GM12878 (cell line): ENCODE measurements around the gene SUSD6. TPM values are rescaled to one million over a fixed set of nuclear protein-coding genes. Genes with fewer than 3 reads are reported as not detected.
A peak's percentile ranks its signal among the peaks of the same experiment; 100 is the strongest.

Source experiments
- ATAC-seq: fragments of 200-7000 bp; cut with Tn5 transposase; 3 replicates; pipeline ENCODE4 v1.9.1; 2020; ENCODE audit warnings: mild to moderate bottlenecking, moderate library complexity
- BruUV-seq: library from RNA; stranded (reverse); fragments of 400-500 nt; replicated peaks from 2 replicates; lab custom pipeline; 2021; lab: Mats Ljungman, UMichigan
- CTCF ChIA-PET: fragments of 300-600 bp; sonication (Branson Sonifier 250); formaldehyde crosslinking; extraction: SDS; loops from one replicate; lab custom pipeline; 2021; ENCODE audit warnings: inconsistent platforms; lab: Yijun Ruan, JAX
- POLR2A ChIA-PET: fragments of 350-600 bp; formaldehyde crosslinking; extraction: SDS; loops from one replicate; lab custom pipeline; 2021; ENCODE audit warnings: inconsistent platforms; lab: Charles Lee
- RAD21 ChIA-PET: fragments of 300-600 bp; sonication (Branson Sonifier 250); formaldehyde crosslinking; loops from one replicate; lab custom pipeline; 2023; ENCODE audit warnings: antibody characterized with exemption; ENCODE audit not compliant: unreplicated experiment; lab: Charles Lee
- SMC1A ChIA-PET: fragments of 300-600 bp; sonication (Branson Sonifier 250); formaldehyde crosslinking; loops from one replicate; lab custom pipeline; 2023; ENCODE audit not compliant: unreplicated experiment, uncharacterized antibody; lab: Charles Lee
- DNase-seq: peaks from one replicate; pipeline ENCODE4 v3.0.0-alpha.2; 2011; ENCODE audit warnings: low read depth, low spot score
- FAIRE-seq: peaks from 3 replicates; lab custom pipeline; 2011; peaks lifted over from hg19 to GRCh38; lab: Jason Lieb, UNC
- H2AFZ ChIP-seq: 2 replicates; pipeline ENCODE4 v1.6.0; 2011; ENCODE audit warnings: low read depth, low read length, control low read depth; ENCODE audit not compliant: control insufficient read depth
- H3K27ac ChIP-seq: 2 replicates; pipeline ENCODE4 v1.5.1; 2011; ENCODE audit warnings: control low read depth; ENCODE audit not compliant: control insufficient read depth, insufficient read depth
- H3K27me3 ChIP-seq, 2 experiments: replicated peaks in 1 of 2; 2 replicates each; pipeline versions ENCODE4 v1.6.0 to v1.6.1; 2011; ENCODE audit warnings: low read length in 1 of 2; ENCODE audit not compliant: control insufficient read depth in 2 of 2, insufficient read depth in 2 of 2
- H3K36me3 ChIP-seq, 2 experiments: 2 replicates each; pipeline ENCODE4 v1.5.1; 2011; ENCODE audit warnings: low read length in 1 of 2; ENCODE audit not compliant: control insufficient read depth in 2 of 2, insufficient read depth in 2 of 2
- H3K4me1 ChIP-seq: 2 replicates; pipeline ENCODE4 v1.6.1; 2011; ENCODE audit warnings: mild to moderate bottlenecking, low read length, moderate library complexity, mixed read lengths; ENCODE audit not compliant: control insufficient read depth, insufficient read depth
- H3K4me2 ChIP-seq: 2 replicates; pipeline ENCODE4 v1.6.0; 2011; ENCODE audit warnings: control low read depth; ENCODE audit not compliant: control insufficient read depth, insufficient read depth
- H3K4me3 ChIP-seq: fragments of 200-600 bp; sonication (generic); 2 replicates; pipeline ENCODE4 v1.5.1; 2016
- H3K79me2 ChIP-seq: 2 replicates; pipeline ENCODE4 v1.6.0; 2011; ENCODE audit warnings: low read length; ENCODE audit not compliant: control insufficient read depth, insufficient read depth
- H3K9ac ChIP-seq: 2 replicates; pipeline ENCODE4 v1.8.0; 2011; ENCODE audit warnings: low read length, control low read depth, mixed read lengths; ENCODE audit not compliant: control insufficient read depth, insufficient read depth
- H3K9me3 ChIP-seq: replicated peaks from 3 replicates; pipeline ENCODE4 v1.5.1; 2011; ENCODE audit warnings: mild to moderate bottlenecking, low read length; ENCODE audit not compliant: control insufficient read depth, insufficient read depth
- H4K20me1 ChIP-seq: 2 replicates; pipeline ENCODE4 v1.6.0; 2011; ENCODE audit not compliant: control insufficient read depth, insufficient read depth
- DPF2 ChIP-seq: fragments of 450-650 bp; IDR thresholded peaks from 2 replicates; pipeline ENCODE4 v1.6.1; 2017; ENCODE audit warnings: mild to moderate bottlenecking
- IKZF1 ChIP-seq: fragments of 450-650 bp; conservative IDR thresholded peaks from 2 replicates; pipeline ENCODE4 v1.6.1; 2017; ENCODE audit warnings: antibody characterized with exemption, mild to moderate bottlenecking
- JUND ChIP-seq: IDR thresholded peaks from 2 replicates; pipeline ENCODE4 v1.6.1; 2012; ENCODE audit warnings: low read depth, mild to moderate bottlenecking, low read length, improper control_type of control experiment, moderate library complexity
- MXI1 ChIP-seq: fragments of 150-350 bp; IDR thresholded peaks from 2 replicates; pipeline ENCODE4 v1.6.1; 2011; ENCODE audit warnings: low read depth, mild to moderate bottlenecking, inconsistent platforms, low read length, improper control_type of control experiment
- RAD21 ChIP-seq: IDR thresholded peaks from 2 replicates; pipeline ENCODE4 v1.6.1; 2011; ENCODE audit warnings: mild to moderate bottlenecking, low read depth, low read length, moderate library complexity; ENCODE audit not compliant: insufficient read depth
- SIN3A ChIP-seq: IDR thresholded peaks from 2 replicates; pipeline ENCODE4 v1.6.1; 2012; ENCODE audit warnings: low read depth, low read length, improper control_type of control experiment
- WGBS: methylation state at CpG from one replicate; pipeline ENCODE4 v1.1.6; 2016; ENCODE audit warnings: low lambda C conversion rate; ENCODE audit not compliant: insufficient replicate concordance, insufficient coverage; ENCODE audit errors: missing lambda C conversion rate; 5-methylcytosine and 5-hydroxymethylcytosine counted together
- in situ Hi-C: fragments of 300-500 bp; cut with MboI; formaldehyde crosslinking; loops from 9 replicates; pipeline ENCODE4 v1.14.3; 2018; ENCODE audit warnings: mixed read lengths
- intact Hi-C: fragments of 100-400 bp; cut with micrococcal nuclease; formaldehyde crosslinking; loops from one replicate; pipeline ENCODE4 v1.14.2; 2022; ENCODE audit not compliant: unreplicated experiment
- polyA plus RNA-seq, 11 experiments: library from polyadenylated mRNA; depleted of rRNA in 4 of 11; unstranded in 6 of 11; stranded (reverse) in 5 of 11; fragments of >200 nt; fragmentation: Nextera tagmentation in 4 of 11; fragmentation: Illumina TruSeq in 1 of 11; extraction: Ambion mirVana in 4 of 11; extraction: Trizol in 1 of 11; gene quantifications; 1 replicate in 1 of 11; 2 replicates in 10 of 11; pipeline versions ENCODE4 v1.2.1 to v1.2.3, GENCODE V29; 2011 to 2016; ENCODE audit warnings: inconsistent platforms in 2 of 11, missing spikeins in 2 of 11, low read depth in 1 of 11
- total RNA-seq, 4 experiments: library from RNA; depleted of rRNA in 3 of 4; stranded (reverse); fragments of >200 nt in 3 of 4; fragmentation: Illumina TruSeq in 1 of 4; extraction: Trizol in 1 of 4; gene quantifications; 2 replicates each; pipeline versions ENCODE4 v1.2.1 to v1.2.3, GENCODE V29; 2013 to 2021
- TF ChIP-seq, protein P1 (sequence below): IDR thresholded peaks from 2 replicates; pipeline ENCODE4 v1.6.1; 2012; ENCODE audit warnings: improper control_type of control experiment, low read depth, low read length; ENCODE audit not compliant: insufficient replicate concordance
- TF ChIP-seq, protein P2 (sequence below), 3 experiments: IDR thresholded peaks in 2 of 3; conservative IDR thresholded peaks in 1 of 3; 2 replicates each; pipeline ENCODE4 v1.5.1; 2011; ENCODE audit warnings: low read depth in 3 of 3, low read length in 3 of 3, mild to moderate bottlenecking in 3 of 3, control low read depth in 2 of 3, moderate library complexity in 2 of 3, inconsistent platforms in 1 of 3, mixed read lengths in 1 of 3; ENCODE audit not compliant: control insufficient read depth in 2 of 3, insufficient read depth in 1 of 3; ENCODE audit errors: extremely low read depth in 1 of 3

SUSD6 gene
- total and polyA plus RNA-seq, 10 of the 15 experiments (the other 5 are each of a cell fraction or from before 2014, with no cell fraction given): 6.6 to 39.8 (median 20.2) TPM

DNA sequence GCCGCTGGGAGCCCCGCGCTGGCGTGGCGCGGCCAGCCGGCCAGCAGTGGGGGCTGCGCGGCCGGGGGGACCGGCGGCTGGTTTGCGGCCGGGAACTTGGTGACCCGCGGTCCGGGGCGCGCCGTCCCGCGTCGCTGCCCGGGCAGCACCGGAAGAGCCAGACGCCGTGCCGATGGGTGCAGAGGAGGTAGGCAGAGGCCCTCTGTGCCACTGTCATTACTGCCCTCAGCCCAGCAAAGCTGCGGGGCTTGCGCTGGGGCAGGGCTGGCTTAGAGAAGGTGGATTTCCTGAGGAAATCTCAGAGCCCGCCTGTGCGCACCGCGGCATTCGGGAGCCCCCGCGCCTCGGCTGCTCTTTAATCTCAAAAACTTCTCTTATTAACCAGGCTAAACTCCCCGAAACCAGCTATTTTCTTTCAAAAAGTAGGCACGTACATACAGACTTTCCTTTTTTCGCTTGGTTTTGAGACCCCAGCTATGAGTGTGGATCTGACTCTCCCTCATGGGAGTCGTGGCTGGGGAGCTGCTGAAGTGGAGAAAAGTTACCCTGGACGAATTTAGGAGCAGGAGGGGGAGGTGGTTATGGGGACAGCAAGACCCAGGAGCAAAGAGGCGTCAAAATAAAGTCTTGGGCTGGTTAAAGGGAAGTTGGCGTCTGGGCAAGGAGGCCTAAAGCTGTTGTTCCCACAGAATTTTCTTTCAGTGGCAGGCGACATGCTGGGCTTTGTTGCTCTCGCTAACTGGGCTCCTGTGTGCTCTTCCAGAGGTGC is 802 bp downstream of the SUSD6 start (continued):
- TF ChIP-seq, protein P1, sequence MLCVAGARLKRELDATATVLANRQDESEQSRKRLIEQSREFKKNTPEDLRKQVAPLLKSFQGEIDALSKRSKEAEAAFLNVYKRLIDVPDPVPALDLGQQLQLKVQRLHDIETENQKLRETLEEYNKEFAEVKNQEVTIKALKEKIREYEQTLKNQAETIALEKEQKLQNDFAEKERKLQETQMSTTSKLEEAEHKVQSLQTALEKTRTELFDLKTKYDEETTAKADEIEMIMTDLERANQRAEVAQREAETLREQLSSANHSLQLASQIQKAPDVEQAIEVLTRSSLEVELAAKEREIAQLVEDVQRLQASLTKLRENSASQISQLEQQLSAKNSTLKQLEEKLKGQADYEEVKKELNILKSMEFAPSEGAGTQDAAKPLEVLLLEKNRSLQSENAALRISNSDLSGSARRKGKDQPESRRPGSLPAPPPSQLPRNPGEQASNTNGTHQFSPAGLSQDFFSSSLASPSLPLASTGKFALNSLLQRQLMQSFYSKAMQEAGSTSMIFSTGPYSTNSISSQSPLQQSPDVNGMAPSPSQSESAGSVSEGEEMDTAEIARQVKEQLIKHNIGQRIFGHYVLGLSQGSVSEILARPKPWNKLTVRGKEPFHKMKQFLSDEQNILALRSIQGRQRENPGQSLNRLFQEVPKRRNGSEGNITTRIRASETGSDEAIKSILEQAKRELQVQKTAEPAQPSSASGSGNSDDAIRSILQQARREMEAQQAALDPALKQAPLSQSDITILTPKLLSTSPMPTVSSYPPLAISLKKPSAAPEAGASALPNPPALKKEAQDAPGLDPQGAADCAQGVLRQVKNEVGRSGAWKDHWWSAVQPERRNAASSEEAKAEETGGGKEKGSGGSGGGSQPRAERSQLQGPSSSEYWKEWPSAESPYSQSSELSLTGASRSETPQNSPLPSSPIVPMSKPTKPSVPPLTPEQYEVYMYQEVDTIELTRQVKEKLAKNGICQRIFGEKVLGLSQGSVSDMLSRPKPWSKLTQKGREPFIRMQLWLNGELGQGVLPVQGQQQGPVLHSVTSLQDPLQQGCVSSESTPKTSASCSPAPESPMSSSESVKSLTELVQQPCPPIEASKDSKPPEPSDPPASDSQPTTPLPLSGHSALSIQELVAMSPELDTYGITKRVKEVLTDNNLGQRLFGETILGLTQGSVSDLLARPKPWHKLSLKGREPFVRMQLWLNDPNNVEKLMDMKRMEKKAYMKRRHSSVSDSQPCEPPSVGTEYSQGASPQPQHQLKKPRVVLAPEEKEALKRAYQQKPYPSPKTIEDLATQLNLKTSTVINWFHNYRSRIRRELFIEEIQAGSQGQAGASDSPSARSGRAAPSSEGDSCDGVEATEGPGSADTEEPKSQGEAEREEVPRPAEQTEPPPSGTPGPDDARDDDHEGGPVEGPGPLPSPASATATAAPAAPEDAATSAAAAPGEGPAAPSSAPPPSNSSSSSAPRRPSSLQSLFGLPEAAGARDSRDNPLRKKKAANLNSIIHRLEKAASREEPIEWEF: no peak

DNA sequence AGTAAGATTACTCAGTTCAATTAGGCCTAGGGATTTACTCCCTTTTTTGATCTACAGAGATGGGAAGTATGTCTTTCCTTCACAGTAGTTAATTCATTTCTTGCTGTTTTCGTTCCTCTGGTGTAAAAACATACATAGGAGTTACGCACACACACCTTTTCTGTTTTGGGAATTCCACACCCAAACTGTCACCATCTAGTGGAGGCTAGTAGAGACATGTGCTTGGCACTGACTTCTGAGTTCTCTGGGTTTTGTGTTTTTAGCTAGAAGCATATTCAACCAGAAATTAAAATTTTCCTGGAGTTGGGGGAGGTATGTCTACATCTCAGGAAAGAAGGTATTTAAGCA is 1.4 kb downstream of the SUSD6 start:
- H3K9me3 ChIP-seq: no peaks in the 10 kb centered on the region
- ChIA-PET SMC1A (interaction anchor here (0.6 to 11.9 kb wide), 16 partner anchors 8 to 124 kb away, joined by 3 to 164 read pairs (median 4); no protein-coding TSS in a partner anchor), CTCF (interaction anchor here (0.9 to 3.0 kb wide), 10 partner anchors 7 to 96 kb away, joined by 3 to 12 read pairs (median 6); no protein-coding TSS in a partner anchor), POLR2A (interaction anchor here (0.6 to 3.2 kb wide), 12 partner anchors 11 to 1032 kb away, joined by 3 to 22 read pairs (median 4); no protein-coding TSS in a partner anchor), RAD21 (interaction anchor here (0.8 to 10.0 kb wide), 10 partner anchors 13 to 97 kb away, joined by 3 to 178 read pairs (median 13); no protein-coding TSS in a partner anchor)
- peaks cover 69% of the 10 kb centered on the region for H3K79me2 ChIP-seq
- no peak for DNase-seq
- 2% methylated on average over 2 of the region's 2 CpGs for WGBS
- H2AFZ ChIP-seq: no peak overlapping the region
- H3K4me1 ChIP-seq: peaks cover 34% of the 10 kb centered on the region
- H3K36me3 ChIP-seq: peaks cover 0 to 5% of the 10 kb centered on the region in 2 experiments; a peak in 2 of 4 replicates
- H4K20me1 ChIP-seq: no peaks in the 10 kb centered on the region; the same call in 1 of the 2 replicates
- no peak for ATAC-seq
- peak overlapping the region; percentile 99 for H3K4me2 ChIP-seq
- intact Hi-C loops (loop anchor here (10.0 kb wide), 1 partner anchor 218 kb away; the partner anchor contains the start of genes ERH and SLC39A9), in situ Hi-C loops (loop anchor here (10.0 kb wide), 1 partner anchor 52 kb away; no protein-coding TSS in a partner anchor)
- FAIRE-seq: peak; percentile 38
- H3K27me3 ChIP-seq: no peaks in the 10 kb centered on the region
- H3K4me3 ChIP-seq: peak overlapping the region; percentile 88
- TF ChIP-seq SIN3A: 0 out of 2 replicates have a peak, but pooled peaks have one; percentile 37
- TF ChIP-seq MXI1: peak; percentile 61
- TF ChIP-seq, protein P2, sequence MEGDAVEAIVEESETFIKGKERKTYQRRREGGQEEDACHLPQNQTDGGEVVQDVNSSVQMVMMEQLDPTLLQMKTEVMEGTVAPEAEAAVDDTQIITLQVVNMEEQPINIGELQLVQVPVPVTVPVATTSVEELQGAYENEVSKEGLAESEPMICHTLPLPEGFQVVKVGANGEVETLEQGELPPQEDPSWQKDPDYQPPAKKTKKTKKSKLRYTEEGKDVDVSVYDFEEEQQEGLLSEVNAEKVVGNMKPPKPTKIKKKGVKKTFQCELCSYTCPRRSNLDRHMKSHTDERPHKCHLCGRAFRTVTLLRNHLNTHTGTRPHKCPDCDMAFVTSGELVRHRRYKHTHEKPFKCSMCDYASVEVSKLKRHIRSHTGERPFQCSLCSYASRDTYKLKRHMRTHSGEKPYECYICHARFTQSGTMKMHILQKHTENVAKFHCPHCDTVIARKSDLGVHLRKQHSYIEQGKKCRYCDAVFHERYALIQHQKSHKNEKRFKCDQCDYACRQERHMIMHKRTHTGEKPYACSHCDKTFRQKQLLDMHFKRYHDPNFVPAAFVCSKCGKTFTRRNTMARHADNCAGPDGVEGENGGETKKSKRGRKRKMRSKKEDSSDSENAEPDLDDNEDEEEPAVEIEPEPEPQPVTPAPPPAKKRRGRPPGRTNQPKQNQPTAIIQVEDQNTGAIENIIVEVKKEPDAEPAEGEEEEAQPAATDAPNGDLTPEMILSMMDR (IDR thresholded peaks at IDR 0.05 in 2 of 3, conservative IDR thresholded peaks at IDR 0.05 in 1 of 3; ENCODE audit: control insufficient read depth in 2 of 3, extremely low read depth in 1 of 3, insufficient read depth in 1 of 3, low read depth in 3 of 3, low read length in 3 of 3): peak; percentile 21 to 35 (median 31); a peak in 3 of 6 replicates
- TF ChIP-seq IKZF1: peak; percentile 32; the same call in 1 of the 2 replicates
- 0 out of 2 replicates have a peak, but pooled peaks have one; percentile 18 for TF ChIP-seq RAD21
- TF ChIP-seq JUND: no peak
- no peak for TF ChIP-seq DPF2
- H3K9ac ChIP-seq: peak overlapping the region; percentile 94
- BruUV-seq: TSS peak; percentile 54
- H3K27ac ChIP-seq: peak overlapping the region; percentile 97
